ENCODE data around the gene ZBTB25. TPM values are rescaled to one million over a fixed set of nuclear protein-coding genes. Genes with fewer than 3 reads are reported as not detected.

ZBTB25 gene
- total RNA-seq, 1 donor from 2014 or later: 11.8 TPM

DNA sequence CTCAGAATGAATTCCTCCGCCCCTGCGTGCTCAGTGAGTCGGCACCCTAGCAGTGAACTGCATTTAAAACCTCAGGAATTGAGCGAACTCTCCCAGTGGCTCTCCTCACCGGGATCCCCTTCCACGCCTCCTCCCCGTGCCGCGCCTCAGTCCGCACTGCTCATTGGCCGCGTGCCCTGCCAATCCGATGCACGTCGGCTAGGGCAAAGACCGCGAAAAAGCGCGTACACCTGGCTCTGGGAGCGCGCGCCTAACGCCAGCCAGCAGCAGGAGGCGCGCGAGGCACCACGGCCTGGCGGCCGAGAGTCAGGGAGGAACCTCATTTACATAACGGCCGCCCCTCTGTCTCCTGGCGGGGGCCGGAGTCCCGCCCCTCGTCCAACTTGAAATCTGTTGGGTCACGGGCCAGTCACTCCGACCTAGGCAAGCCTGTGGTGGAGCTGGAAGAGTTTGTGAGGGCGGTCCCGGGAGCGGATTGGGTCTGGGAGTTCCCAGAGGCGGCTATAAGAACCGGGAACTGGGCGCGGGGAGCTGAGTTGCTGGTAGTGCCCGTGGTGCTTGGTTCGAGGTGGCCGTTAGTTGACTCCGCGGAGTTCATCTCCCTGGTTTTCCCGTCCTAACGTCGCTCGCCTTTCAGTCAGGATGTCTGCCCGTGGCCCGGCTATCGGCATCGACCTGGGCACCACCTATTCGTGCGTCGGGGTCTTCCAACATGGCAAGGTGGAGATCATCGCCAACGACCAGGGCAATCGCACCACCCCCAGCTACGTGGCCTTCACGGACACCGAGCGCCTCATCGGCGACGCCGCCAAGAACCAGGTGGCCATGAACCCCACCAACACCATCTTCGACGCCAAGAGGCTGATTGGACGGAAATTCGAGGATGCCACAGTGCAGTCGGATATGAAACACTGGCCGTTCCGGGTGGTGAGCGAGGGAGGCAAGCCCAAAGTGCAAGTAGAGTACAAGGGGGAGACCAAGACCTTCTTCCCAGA, 36.9 kb upstream of the ZBTB25 start, which contains the start of gene HSPA2:
HSPA2 (plus strand) TSS at position 534 of the 995 bp plus-strand sequence; CDS start at position 643, 109 bp downstream.
- TF ChIP-seq, protein P1, sequence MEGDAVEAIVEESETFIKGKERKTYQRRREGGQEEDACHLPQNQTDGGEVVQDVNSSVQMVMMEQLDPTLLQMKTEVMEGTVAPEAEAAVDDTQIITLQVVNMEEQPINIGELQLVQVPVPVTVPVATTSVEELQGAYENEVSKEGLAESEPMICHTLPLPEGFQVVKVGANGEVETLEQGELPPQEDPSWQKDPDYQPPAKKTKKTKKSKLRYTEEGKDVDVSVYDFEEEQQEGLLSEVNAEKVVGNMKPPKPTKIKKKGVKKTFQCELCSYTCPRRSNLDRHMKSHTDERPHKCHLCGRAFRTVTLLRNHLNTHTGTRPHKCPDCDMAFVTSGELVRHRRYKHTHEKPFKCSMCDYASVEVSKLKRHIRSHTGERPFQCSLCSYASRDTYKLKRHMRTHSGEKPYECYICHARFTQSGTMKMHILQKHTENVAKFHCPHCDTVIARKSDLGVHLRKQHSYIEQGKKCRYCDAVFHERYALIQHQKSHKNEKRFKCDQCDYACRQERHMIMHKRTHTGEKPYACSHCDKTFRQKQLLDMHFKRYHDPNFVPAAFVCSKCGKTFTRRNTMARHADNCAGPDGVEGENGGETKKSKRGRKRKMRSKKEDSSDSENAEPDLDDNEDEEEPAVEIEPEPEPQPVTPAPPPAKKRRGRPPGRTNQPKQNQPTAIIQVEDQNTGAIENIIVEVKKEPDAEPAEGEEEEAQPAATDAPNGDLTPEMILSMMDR (IDR thresholded peaks at IDR 0.05; ENCODE audit: unreplicated experiment): peak; percentile 69
- Mint-ChIP-seq H3K9me3 (ENCODE audit: low read depth) (peaks cover 11% of the 10 kb centered on the region), H3K4me1 (ENCODE audit: low read depth) (peaks cover 11% of the 10 kb centered on the region), H3K4me3 (ENCODE audit: low read depth) (peak within 1 kb of the TSS; percentile 96), H3K27ac (peak within 1 kb of the TSS; percentile 99), H3K27me3 (peaks cover 2% of the 10 kb centered on the region), H3K36me3 (ENCODE audit: insufficient read depth) (peaks cover 3% of the 10 kb centered on the region)
- DNase-seq (ENCODE audit: low spot score, unreplicated experiment): peak; percentile 95

DNA sequence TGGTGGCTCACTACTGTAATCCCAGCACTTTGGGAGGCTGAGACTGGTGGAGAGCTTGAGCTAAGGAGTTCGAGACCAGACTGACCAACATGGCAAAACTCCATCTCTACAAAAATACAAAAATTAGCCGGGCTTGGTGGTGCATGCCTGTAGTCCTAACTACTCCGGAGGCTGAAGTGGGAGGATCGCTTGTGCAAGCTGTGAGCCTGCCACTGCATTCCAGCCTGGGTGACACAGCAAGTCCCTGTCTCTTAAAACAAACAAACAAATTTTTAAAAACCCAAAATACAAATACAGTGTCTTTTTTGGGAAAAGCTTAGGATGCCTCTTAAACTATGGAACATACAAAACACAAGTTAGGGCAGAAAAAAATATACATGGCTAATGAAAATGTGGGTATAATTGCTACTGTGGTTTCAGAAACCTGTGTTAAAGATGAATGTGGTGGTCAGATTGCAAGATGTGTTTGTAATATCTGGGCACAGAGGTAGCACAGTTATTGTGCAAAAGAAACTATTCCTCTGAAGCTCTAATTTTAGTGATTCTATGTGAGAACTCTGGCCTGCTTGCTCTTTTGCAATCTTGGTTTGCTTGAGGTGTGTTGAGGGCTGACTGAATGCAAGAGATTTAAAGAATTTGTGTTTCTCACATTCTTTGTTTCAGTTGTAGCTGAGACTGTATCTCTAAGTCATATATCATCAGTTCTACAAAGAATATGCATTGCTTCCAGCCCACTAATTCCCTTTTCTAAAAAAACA, 33.0 kb upstream of the ZBTB25 start:
- H3K27ac Mint-ChIP-seq: no peak overlapping the region

DNA sequence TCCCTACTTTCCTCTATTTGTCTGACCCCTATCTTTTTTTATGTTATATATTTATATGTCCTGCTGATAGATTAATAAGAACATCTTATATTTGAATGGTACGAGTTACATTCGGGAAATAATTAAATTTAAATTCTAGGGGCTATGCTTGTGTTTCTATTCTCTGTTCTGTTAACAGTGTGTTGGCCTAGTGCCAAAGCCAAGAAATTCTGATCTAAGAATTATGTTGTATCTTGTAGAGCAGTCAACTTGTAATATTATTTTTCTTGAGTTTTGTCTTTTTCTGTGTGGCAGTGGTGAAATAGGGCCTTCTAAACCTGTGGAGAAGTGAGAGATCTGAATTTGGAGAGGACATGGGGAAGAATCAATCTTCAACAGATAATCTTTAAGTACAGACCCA, 27.9 kb upstream of the ZBTB25 start:
- Mint-ChIP-seq H3K27ac (no peak overlapping the region), H3K4me3 (ENCODE audit: low read depth) (no peak overlapping the region), H3K9me3 (ENCODE audit: low read depth) (no peaks in the 10 kb centered on the region), H3K36me3 (ENCODE audit: insufficient read depth) (peaks cover 4% of the 10 kb centered on the region), H3K27me3 (no peaks in the 10 kb centered on the region), H3K4me1 (ENCODE audit: low read depth) (no peaks in the 10 kb centered on the region)
- no peak for DNase-seq (ENCODE audit: low spot score, unreplicated experiment)
- TF ChIP-seq, protein P1 (IDR thresholded peaks at IDR 0.05; ENCODE audit: unreplicated experiment): no peak

More for the DNA sequence above, 33.0 kb upstream of the ZBTB25 start:
- no peak for DNase-seq (ENCODE audit: low spot score, unreplicated experiment)
- Mint-ChIP-seq H3K4me3 (ENCODE audit: low read depth) (peak overlapping the region; percentile 1), H3K36me3 (ENCODE audit: insufficient read depth) (peaks cover 3% of the 10 kb centered on the region), H3K27me3 (peaks cover 2% of the 10 kb centered on the region), H3K4me1 (ENCODE audit: low read depth) (peaks cover 4% of the 10 kb centered on the region), H3K9me3 (ENCODE audit: low read depth) (peaks cover 8% of the 10 kb centered on the region)
- TF ChIP-seq, protein P1 (IDR thresholded peaks at IDR 0.05; ENCODE audit: unreplicated experiment): no peak

DNA sequence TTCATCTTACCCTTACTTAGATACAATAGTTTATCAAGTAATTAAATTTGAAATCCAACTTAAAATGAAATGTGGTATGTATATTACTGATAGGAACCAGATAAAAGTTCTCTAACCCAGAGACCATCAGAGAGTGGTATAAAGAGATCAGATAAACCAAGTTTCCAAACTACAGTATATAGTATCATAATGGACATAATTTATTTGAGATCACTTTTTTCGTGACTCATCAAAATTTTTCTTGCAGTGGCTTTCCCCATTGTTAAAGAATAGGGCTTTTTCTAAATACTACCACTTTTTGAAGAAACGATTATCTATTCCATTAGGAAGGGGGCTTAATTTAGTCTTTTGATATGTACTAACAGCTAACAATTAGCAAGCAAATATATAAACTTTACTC, 21.7 kb upstream of the ZBTB25 start:
- no peak overlapping the region for H3K4me3 Mint-ChIP-seq (ENCODE audit: low read depth)
- DNase-seq (ENCODE audit: low spot score, unreplicated experiment): no peak
- TF ChIP-seq, protein P1 (IDR thresholded peaks at IDR 0.05; ENCODE audit: unreplicated experiment): no peak
- H3K27me3 Mint-ChIP-seq: no peaks in the 10 kb centered on the region
- H3K36me3 Mint-ChIP-seq (ENCODE audit: insufficient read depth): peaks cover 6% of the 10 kb centered on the region
- H3K4me1 Mint-ChIP-seq (ENCODE audit: low read depth): no peaks in the 10 kb centered on the region
- H3K27ac Mint-ChIP-seq: no peak overlapping the region
- H3K9me3 Mint-ChIP-seq (ENCODE audit: low read depth): no peaks in the 10 kb centered on the region

Measured in progenitor cell of endocrine pancreas (in vitro differentiated cells).